OCI-LY1 (cell line): ENCODE results near the gene NFIA.

ENCODE experiments used
- EZH2 ChIP-seq: fragments of 200-600 bp; sonication (generic), shearing (Covaris generic); IDR thresholded peaks from 2 replicates; pipeline ENCODE4 v1.8.0; 2017; ENCODE audit warnings: borderline replicate concordance, mixed run types, mild to moderate bottlenecking, antibody characterized with exemption, low read length, moderate library complexity, mixed read lengths
- TF ChIP-seq, protein P1 (sequence below): fragments of 200-600 bp; sonication (generic), shearing (Covaris generic); IDR thresholded peaks from 2 replicates; pipeline ENCODE4 v1.5.1; 2017; ENCODE audit warnings: mild to moderate bottlenecking, antibody characterized with exemption, low read length, moderate library complexity, mixed read lengths

- TF ChIP-seq, protein P1, sequence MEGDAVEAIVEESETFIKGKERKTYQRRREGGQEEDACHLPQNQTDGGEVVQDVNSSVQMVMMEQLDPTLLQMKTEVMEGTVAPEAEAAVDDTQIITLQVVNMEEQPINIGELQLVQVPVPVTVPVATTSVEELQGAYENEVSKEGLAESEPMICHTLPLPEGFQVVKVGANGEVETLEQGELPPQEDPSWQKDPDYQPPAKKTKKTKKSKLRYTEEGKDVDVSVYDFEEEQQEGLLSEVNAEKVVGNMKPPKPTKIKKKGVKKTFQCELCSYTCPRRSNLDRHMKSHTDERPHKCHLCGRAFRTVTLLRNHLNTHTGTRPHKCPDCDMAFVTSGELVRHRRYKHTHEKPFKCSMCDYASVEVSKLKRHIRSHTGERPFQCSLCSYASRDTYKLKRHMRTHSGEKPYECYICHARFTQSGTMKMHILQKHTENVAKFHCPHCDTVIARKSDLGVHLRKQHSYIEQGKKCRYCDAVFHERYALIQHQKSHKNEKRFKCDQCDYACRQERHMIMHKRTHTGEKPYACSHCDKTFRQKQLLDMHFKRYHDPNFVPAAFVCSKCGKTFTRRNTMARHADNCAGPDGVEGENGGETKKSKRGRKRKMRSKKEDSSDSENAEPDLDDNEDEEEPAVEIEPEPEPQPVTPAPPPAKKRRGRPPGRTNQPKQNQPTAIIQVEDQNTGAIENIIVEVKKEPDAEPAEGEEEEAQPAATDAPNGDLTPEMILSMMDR: no peak
- no peak for TF ChIP-seq EZH2
Measured at GRCh38 chr1:61320575-61320974, 238.2 kb downstream of the NFIA start.
